Stimulated activated CD4-positive, alpha-beta T cell treated with anti-CD3 and anti-CD28 coated beads, Interleukin-15, amount 100 ng/mL, for 1 hour (primary cell): ENCODE measurements around the gene MAGI2.

Source experiments
- DNase-seq, 2 donors: peaks; one replicate each; pipeline ENCODE4 v3.0.0-alpha.2; 2020; ENCODE audit warnings: low read depth in 1 of 2, low spot score in 1 of 2

MAGI2 gene

GRCh38 chr7:78121888-78122287 is 1331.6 kb downstream of the MAGI2 start:
- DNase-seq = no peak

GRCh38 chr7:78118470-78118869 is 1335.0 kb downstream of the MAGI2 start:
- no peak for DNase-seq

GRCh38 chr7:78115876-78116275 is 1337.6 kb downstream of the MAGI2 start:
- DNase-seq = no peak

GRCh38 chr7:78114993-78115392 is 1338.5 kb downstream of the MAGI2 start:
- DNase-seq = no peak

- no peak for DNase-seq
Measured at GRCh38 chr7:78112488-78112887, 1341.0 kb downstream of the MAGI2 start.

- no peak for DNase-seq
Measured at GRCh38 chr7:78111386-78111785, 1342.1 kb downstream of the MAGI2 start.

GRCh38 chr7:78103475-78103874 is 1350.0 kb downstream of the MAGI2 start:
- DNase-seq = no peak

- DNase-seq = no peak
Measured at GRCh38 chr7:78101076-78101475, 1352.4 kb downstream of the MAGI2 start.

GRCh38 chr7:78099715-78100394 is 1353.6 kb downstream of the MAGI2 start:
- DNase-seq = no peak

- no peak for DNase-seq
Measured at GRCh38 chr7:78095549-78095948, 1357.9 kb downstream of the MAGI2 start.

GRCh38 chr7:78092331-78092730 is 1361.1 kb downstream of the MAGI2 start:
- DNase-seq = no peak

- no peak for DNase-seq
Measured at GRCh38 chr7:78090616-78091015, 1362.9 kb downstream of the MAGI2 start.

- no peak for DNase-seq
Measured at GRCh38 chr7:78083476-78084120, 1369.9 kb downstream of the MAGI2 start.

GRCh38 chr7:78082556-78082955 is 1370.9 kb downstream of the MAGI2 start:
- no peak for DNase-seq

GRCh38 chr7:78081888-78082287 is 1371.6 kb downstream of the MAGI2 start:
- no peak for DNase-seq

GRCh38 chr7:78081344-78081743 is 1372.1 kb downstream of the MAGI2 start:
- no peak for DNase-seq

GRCh38 chr7:78080811-78081210 is 1372.7 kb downstream of the MAGI2 start:
- DNase-seq = no peak

GRCh38 chr7:78080241-78080640 is 1373.2 kb downstream of the MAGI2 start:
- DNase-seq = no peak

GRCh38 chr7:78074713-78075112 is 1378.8 kb downstream of the MAGI2 start:
- DNase-seq = no peak

GRCh38 chr7:78073609-78074382 is 1379.7 kb downstream of the MAGI2 start:
- DNase-seq = no peak

- no peak for DNase-seq
Measured at GRCh38 chr7:78072201-78072590, 1381.3 kb downstream of the MAGI2 start.

GRCh38 chr7:78071491-78072200 is 1381.8 kb downstream of the MAGI2 start:
- DNase-seq = no peak
